Stimulated activated naive CD8-positive, alpha-beta T cell treated with anti-CD3 and anti-CD28 coated beads, Interleukin-15, Interleukin-2, amounts not matched to agents 100 U/mL and 50 U/mL, for 24 hours (primary cell): Measurements from ENCODE around the gene ALDH1L2.

ENCODE experiments used
- ATAC-seq: fragments of 150-1000 bp; cut with Tn5 transposase; one replicate; pipeline ENCODE4 v1.10.0; 2021
- DNase-seq: peaks from one replicate; pipeline ENCODE4 v3.0.0; 2021

The ALDH1L2 gene

DNA sequence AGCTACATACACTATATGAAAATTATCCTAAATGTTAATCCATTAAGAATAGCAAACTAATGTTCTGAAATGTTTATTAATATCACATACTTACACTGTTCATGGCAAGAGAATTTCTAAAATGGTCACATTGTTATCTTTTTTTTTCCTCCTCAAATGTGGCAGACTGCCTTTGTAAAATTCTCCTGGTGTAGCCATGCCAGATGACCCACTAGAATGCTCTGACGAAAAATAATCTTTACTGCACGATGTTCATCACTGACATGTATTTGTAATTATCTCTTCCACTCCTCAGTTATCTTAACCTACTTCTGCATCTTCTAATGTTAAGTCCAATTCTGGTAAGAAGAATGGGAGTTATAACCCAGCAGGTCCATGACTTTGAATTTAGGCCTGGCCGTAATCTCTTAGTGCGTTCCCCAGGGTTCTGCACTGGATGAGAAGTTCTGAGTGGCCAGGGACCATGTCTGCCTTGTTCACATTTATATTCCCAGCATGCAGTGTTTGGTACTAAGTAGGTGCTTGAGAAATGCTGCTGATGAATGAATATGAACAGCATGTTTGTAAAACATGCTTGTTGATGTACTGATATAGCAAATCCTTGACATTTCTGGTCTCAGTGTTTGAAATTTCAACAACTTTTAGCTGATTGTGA is 51.4 kb downstream of the ALDH1L2 start:
- no peak for ATAC-seq
- no peak for DNase-seq

DNA sequence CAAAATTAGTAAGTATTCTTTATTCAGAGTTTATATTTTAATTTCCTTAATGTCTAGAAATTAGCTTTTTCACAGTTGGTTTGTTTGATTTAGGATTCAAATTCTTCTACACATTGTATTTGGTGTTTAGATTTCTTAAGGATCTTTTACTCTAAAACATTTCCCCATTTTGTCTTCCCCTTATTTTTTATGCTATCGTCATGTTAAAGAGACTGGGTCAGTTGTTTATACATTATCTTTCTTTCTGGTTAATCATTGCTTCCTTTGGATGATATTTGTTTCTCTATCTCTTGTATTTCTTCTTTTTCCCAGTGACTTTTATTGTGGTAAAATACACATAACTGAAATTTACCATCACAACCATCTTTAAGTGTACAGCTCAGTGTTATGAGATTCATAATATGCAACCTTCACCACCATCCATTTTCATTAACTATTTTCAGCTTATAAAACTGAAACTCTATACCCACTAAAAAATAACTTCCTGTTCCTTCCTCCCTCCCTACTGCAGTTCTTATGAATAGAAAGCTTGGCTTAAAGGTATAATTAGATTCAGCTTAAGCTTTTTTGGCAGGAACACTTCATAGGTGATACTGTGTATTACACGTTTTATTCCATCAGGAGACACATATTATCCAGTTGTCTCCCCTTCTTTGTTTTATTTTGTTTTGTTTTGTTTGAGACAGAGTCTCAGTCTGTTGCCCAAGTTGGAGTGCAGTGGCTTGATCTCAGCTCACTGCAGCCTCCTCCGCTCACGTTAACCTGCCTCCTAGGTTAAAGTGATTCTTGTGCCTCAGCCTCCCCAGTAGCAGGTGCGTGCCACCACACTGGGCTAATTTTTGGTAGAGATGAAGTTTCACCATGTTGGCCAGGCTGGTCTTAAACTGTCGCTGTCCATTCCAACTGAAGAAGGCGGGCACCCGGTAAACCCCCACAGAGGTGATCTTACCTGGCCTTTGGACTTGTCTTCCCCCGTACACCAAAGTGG is 53.1 kb downstream of the ALDH1L2 start:
- ATAC-seq: peak; percentile 49
- no peak for DNase-seq

DNA sequence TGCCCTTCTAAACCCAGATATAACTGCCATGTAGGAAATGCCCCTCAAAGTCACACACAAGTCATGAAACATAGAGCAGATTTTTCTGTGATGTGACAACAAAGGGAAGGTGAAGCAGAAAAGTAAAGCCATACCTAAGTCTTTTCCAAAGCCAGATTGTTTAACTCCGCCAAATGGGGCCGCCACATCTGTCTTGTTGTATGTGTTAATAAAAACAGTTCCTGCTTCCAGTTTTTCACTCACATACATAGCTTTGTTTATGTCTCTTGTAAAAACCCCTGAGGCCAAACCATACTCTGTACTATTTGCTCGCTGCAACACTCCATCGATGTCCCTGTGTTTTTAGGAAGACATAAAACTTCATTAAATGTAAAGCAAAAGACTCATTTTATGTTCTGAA is 57.8 kb downstream of the ALDH1L2 start:
- no peak for DNase-seq
- ATAC-seq: no peak

DNA sequence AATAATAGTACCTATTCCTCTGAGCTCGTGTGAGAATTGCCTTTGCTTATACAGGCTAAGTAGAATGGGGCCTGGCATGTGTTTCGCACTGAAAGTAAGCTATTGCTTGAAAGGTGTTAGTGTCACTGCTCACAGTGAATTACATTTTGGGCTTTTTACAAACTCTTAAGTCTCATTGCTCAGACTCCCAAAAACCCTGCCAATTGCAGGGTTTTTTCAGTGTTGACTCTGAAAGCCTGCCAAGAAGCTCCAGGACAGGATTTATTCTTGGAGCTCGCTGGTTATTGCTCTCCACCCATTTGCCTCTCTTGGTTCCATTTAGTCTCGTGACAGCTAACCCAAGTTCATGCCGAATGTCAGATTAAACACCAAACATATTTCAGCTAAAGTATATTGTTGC is 58.4 kb downstream of the ALDH1L2 start:
- ATAC-seq: no peak
- no peak for DNase-seq

DNA sequence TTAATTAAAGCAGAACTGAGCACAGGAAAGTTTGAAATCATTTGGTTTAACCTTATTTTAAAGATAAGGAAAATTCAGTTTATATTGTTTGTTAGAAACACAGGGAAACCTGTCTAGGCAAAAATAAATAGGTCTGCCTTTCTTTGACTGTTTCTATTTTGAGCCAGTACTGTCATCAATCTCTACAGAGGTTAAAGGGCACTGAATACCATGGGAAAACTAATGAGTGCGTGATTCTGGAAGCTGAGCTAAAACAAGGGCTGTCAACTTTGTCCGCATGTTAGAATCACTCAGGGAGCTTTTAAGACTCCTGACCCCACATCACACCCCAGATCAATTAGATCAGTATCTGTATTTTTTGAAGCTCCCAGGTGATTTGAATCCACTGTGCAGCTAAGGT is 59.3 kb downstream of the ALDH1L2 start:
- ATAC-seq (no peak), DNase-seq (no peak)

DNA sequence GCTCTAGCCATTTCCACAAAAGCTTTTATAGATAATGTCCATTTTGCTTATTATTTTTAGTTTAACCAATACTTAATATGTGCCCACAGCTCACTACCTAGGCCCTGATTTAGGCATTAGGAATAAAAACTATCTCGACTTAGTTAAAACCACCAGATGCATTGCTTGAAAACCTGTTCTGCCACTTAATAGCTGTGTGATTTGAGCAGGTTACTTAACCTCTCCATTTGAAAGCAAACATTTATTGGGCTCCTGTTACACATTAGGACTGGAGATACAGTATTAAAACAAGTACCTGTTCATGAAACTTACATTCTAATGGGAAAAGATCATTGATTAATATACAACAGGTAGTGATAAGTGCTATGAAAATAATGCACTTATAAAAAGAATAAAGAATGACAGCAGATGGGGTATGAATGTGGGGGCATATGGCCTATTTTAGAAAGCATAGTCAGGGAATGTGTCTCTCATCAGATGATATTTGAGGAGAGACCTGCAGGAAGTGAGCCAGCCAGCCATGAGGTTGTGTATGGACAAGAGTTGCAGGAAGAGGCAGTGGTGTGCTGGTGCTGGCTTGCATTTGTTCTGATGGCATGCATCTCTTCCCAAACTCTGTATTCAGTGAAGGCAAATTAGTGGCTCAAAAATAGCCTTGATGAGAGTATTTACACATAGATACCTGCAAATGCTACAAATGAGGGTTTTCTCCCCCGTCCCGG is 63.9 kb downstream of the ALDH1L2 start:
- ATAC-seq: no peak
- DNase-seq: no peak

DNA sequence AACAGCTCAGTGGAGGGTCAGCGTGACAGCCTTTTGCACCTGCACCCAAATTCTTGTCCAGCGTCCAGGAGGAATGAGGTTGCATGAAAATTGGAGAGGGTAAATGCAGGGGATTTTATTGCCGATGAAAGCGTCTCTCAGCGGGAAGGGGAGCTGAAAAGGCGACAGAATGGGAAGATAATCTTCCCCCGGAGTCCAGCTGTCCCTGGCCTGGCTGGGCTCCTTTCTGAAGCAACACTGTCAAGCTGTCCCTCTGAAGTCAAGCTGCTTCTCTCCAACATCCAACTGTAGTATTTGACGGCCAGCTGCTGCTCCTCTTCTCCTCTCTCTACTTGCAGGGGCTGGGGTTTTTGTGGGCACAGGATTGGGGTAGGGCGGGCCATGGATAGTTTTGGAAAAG is 65.5 kb downstream of the ALDH1L2 start:
- ATAC-seq: no peak
- DNase-seq: no peak

DNA sequence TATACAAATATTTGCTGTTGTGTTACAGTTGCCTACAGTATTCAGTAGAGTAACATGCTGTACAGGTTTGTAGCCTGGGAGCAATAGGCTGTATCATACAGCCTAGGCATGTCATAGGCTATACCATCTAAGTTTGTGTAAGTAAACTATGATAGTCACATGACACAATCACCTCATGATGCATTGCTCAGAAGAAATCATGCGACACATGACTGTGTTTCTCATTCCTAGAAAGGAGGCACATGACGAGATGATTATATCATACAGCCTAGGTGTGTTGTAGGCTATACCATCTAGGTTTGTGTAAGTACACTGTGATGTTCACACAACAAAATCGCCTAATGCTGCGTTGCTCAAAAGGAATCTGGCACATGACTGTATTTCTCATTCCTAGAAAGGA is 66.2 kb downstream of the ALDH1L2 start:
- DNase-seq: no peak
- no peak for ATAC-seq

DNA sequence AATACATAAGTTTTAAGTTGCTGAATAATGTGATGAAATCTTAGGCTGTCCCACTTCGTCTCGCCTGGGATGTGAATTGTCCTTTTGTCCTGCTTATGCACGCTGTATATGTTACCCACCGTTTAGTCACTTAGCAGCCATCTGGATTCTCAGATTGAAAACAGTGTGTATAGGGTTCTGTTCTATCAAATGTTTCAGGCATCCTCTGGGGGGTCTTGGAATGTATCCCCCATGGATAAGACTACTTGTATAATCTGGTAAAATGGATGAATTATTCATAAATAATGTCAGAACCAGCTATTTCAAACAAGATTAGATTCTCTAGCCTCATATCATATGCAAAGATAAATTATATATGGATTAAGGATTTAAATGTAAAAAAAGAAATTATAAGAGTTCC is 68.7 kb downstream of the ALDH1L2 start:
- DNase-seq: no peak
- no peak for ATAC-seq

DNA sequence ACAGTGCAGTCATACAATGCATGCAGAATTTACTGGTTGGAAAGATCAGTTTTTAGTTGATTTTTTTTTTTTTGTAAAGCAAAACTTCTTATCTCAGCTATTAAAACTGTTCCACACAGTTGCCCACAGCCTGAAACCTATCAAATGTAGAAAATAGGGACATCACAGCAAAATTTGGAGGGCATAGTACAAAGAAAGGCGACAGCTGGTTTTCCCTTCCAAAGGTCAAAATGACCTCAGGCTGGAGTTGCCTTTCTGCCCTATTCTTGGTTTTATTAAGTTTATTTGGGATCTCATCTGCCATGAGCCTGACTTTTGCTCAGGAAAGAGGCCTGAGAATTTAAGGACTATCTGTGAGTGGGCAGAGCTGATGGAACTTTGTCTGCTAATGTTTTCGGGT is 69.7 kb downstream of the ALDH1L2 start:
- no peak for DNase-seq
- no peak for ATAC-seq

DNA sequence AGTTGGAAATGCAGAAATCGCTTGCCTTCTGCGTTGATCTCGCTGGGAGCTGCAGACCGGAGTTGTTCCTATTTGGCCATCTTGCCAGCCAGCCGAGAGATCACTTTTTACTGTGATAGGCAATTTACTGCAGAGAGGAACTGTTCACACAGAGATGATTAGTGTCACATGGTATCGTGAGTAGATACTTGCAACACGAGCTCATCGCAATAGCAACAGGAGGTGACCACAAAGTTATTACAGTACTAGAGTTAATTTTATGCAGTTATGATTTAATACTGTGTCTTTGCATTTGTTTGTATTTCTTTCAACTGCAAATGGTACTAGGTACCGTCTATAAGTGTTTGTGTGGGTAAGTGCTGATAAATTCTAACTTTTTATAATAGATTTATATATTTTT is 70.4 kb downstream of the ALDH1L2 start:
- DNase-seq (no peak), ATAC-seq (no peak)

DNA sequence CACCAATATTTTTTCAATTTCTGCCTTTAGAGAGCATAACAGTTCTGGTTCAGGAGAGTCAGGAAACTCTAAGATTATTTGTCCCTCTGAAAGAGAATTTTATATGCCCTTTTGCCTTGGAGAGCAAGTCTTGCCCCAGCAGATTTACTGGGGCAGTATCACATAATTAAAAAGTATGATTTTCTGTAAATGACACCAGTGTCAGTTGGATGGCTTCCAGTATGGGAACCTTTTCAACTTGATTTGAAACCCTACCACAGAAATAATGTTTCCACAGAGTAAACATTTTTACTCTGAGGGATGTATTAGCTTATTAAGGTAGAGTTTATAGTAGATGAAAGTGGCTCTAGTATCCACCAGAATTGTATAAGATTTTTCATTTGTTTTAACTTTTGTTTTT is 82.8 kb downstream of the ALDH1L2 start:
- DNase-seq (no peak), ATAC-seq (no peak)

DNA sequence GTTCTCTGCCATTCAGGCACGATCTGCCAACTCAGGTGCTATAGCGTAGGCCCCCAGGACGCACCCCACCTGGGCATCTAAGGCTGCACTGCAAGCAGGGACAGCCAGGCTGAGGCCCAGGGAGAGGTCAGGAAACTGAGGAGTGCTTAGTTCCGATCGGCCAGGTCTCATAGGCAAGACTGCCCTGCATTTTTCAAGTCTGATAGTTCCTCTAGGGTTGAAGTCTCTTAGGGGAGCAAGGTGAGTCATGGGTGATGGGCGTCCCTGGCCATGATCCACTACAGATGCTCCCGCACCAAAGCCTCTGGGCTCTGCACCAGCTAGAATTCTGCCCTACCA is 84.9 kb downstream of the ALDH1L2 start:
- no peak for DNase-seq
- ATAC-seq: no peak

DNA sequence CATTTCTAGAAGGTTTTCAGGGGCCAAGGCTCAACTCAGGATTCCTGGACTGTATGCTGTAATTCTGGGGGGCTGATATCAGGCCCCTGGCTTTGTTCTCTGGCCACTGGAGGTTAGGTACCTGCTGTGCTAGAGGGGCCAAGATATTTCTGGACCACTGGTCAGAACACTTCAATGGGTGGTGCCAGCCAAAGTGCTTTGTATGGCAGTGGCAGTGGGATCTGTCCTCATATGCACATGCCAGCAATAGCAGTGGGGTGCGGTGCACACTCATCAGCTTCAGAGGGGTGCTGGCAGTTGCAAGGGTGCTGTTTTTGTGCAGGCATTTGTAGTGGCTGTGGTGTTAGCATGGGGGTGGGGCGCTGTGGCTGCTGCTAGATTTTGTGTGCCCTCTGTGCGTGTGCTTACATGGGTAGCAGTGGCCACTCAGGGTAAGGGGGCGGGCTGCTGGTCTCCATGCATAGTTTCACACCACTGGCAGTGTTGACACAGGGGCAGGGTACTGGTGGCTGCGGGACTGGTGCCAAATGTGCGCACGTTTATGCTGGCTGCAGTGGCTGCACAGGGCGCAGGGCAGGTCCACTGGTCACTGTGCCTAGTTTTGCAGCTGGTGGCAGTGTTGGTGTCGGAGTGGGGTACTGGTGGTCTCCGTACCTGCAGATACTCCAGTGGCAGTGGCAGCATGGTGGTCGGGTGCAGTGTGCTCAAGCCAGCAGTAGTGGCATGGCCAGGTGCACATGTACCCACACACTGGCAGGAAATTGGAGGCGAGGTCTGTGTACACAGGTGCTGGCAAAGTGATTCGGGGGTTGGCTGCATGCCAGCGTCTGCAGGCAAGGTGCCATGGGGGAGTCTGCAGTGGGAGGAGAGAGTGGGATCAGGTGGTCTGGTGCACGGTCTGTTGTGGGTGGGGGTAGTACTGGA is 85.6 kb downstream of the ALDH1L2 start:
- ATAC-seq (no peak), DNase-seq (no peak)

DNA sequence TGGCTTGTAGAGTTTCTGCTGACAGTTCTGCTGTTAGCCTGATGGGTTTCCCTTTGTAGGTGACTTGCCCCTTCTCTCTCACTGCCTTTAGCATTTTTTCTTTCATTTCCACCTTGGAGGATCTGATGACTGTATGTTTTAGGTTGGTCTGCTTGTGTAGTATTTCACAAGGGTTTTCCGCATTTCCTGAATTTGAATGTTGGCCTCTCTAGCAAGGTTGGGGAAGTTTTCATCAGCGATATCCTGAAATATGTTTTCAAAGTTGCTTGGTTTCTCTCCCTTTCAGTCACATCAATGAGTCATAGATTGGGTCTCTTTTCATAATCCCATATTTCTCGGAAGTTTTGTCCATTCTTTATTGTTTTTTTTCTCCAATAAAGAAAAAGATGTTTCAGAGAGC is 86.7 kb downstream of the ALDH1L2 start:
- DNase-seq: no peak
- ATAC-seq: no peak

DNA sequence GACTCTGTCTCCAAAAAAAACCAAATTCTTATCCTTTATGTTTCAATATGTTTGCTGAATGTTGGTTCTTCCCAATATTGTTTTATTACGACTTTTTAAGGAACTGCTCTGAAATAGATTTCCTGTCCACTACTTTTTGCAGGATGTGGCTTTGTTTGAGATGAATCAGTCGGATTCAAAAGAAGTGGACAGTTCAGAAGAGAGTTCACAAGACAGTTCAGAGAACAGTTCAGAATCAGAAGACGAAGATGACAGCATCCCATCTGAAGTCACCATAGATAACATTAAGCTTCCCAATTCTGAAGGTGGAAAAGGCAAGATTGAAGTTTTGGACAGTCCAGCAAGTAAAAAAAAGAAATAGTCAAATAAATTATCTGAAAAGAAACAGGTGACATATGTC is 89.9 kb downstream of the ALDH1L2 start:
- DNase-seq: no peak

DNA sequence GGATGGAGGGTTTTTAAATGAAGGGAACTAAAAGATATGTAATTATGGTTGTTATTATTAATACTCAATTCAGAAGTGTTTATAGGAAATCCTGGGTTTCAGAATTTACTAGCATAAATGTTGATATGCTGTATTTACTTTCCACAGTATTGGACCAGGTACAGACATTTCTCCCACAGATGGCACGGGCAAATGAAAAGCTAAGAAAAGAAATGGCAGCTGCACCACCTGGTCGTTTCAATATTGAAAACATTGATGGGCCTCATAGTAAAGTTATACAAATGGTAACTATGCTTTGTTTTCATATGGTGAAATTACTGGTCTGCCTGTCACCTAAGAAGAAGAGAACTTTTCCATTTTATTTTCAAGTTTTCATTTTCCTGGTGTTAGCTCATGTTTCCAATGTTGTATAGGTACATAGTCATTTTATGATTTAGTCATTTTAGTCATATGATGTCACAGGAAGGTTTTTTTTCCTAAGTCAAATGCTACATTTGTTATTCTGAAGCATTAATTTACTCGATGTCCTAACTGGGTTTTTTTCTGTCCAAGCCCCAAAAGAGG is 92.6 kb downstream of the ALDH1L2 start:
- no peak for DNase-seq
- no peak for ATAC-seq

More for the DNA sequence above, 89.9 kb downstream of the ALDH1L2 start:
- no peak for ATAC-seq

DNA sequence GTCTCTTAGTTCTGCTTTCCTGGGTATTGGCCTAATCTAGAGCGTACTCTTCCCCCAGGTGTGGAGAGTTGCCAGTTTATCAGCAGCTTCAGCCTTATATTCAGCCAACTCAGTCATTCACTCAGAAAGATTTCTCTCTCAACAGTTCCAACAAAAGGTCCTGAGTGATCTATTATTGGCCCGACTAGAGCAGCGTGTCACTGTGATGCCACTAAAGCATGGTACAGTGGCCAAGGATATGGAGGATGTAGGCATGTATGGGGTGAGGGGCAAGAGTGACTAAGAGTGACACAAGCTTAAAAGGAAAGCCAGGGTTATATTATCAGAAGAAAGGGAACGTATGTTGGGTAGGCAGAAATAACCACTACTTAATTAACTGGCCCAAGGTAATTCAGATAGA is 93.3 kb downstream of the ALDH1L2 start:
- ATAC-seq (no peak), DNase-seq (no peak)

DNA sequence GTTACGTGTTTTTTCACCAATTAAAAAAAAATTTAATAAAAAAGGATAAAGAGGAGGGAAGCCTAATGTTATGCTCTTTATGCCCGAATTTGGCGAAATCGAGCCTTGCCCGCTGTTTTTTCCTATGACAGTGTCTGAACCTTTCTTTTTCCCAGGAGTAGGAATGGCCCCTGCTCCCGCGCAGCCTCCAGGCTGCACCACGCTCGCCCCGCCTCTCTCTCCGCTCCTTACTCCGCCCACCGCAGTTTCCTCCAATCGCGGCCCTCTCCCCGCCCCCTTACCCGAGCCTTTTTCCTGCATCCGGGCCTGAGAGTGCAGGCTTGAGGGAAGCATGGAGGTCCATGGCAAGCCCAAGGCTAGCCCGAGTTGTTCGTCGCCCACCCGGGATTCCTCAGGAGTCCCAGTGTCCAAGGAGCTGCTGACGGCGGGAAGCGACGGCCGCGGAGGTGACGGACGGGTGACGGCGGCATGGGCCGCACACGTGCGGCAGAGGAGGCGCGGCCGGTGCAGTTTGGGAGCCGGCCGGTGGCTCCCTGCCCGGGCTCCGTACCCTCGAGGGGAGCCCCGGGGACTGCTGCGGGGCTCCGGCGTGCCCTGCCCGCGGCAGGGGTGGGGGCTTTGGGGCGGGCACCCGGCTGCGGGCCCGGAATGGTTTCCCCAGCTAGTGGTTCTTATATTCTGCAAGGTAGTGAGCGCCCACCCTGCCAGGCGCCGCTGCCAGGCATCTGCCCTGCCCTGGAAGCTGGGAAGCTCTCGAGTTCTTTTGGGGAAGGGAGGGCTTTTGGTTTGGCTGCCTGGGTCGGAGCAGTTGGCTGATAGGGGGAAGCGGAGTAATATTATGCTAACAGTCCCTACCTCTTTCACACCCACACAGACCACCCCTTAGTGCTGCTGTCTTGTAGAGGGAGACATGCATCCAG is 98.0 kb downstream of the ALDH1L2 start, which contains the start of gene NOPCHAP1:
Gene NOPCHAP1, plus strand, starts transcription at position 295 of the 920 bp plus-strand sequence. Its CDS starts 37 bp downstream, at position 332.
- peak; percentile 99 for ATAC-seq
- DNase-seq: peak; percentile 92

DNA sequence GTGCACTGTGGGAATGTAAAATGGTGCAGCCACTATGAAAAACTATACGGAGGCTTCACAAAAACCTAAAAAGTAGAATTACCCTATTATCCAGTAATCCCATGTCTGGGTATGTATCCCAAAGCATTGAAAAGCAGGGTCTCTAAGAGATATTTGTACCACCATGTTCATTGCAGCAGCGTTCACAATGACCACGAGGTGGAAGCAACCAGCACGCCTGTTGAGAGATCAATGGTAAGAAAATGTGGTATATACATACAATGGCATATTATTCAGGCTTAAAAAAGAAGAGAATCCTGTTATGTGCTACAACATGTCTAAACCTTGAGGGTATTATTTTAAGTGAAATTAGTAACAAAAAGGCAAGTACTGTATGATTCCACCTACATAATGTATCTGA is 99.1 kb downstream of the ALDH1L2 start:
- no peak for ATAC-seq
- no peak for DNase-seq
